Ascending aorta (tissue), 2 donors: ENCODE results near the gene NCKAP5. TPM values are rescaled to one million over a fixed set of nuclear protein-coding genes. Genes with fewer than 3 reads are reported as not detected.

Source experiments
- DNase-seq, 2 donors: peaks; one replicate each; pipeline ENCODE4 v3.0.0-alpha.2; 2019; ENCODE audit warnings: low spot score in 2 of 2
- H3K27ac ChIP-seq, 2 donors: fragments of 200-600 bp; sonication (generic); one replicate each; pipeline ENCODE4 v1.5.1; 2016 to 2017; ENCODE audit warnings: mild to moderate bottlenecking in 1 of 2
- H3K27me3 ChIP-seq: fragments of 200-600 bp; sonication (generic); one replicate; pipeline ENCODE4 v1.5.1; 2017
- H3K36me3 ChIP-seq, 2 donors: fragments of 200-600 bp; sonication (generic); one replicate each; pipeline ENCODE4 v1.5.1; 2016
- H3K4me1 ChIP-seq, 2 donors: fragments of 200-600 bp; sonication (generic); one replicate each; pipeline ENCODE4 v1.5.1; 2016 to 2017; ENCODE audit warnings: mild to moderate bottlenecking in 1 of 2
- H3K4me3 ChIP-seq, 2 donors: fragments of 200-600 bp; sonication (generic); one replicate each; pipeline ENCODE4 v1.5.1; 2016 to 2017; ENCODE audit warnings: mild to moderate bottlenecking in 1 of 2
- H3K9me3 ChIP-seq, 2 donors: fragments of 200-600 bp; sonication (generic); one replicate each; pipeline ENCODE4 v1.5.1; 2016
- CTCF ChIP-seq, 3 experiments: fragments of 200-600 bp in 2 of 3; fragments of 450-650 bp in 1 of 3; sonication (generic) in 2 of 3; IDR thresholded peaks; one replicate each; pipeline ENCODE4 v1.5.1; 2016 to 2019; ENCODE audit warnings: antibody characterized with exemption in 3 of 3, mild to moderate bottlenecking in 1 of 3, moderate library complexity in 1 of 3
- intact Hi-C: fragments of 100-400 bp; cut with DNase I; formaldehyde crosslinking; loops from one replicate; pipeline ENCODE4 v1.15.1; 2023
- total RNA-seq: library from RNA; depleted of rRNA; stranded (reverse); fragments of >200 nt; gene quantifications from one replicate; pipeline ENCODE4 v1.1.0, GENCODE V29; 2016

NCKAP5 gene
- total RNA-seq, 1 donor from 2014 or later: 0.75 TPM

- Histone ChIP-seq H3K9me3 (no peaks in the 10 kb centered on the region), H3K36me3 (no peaks in the 10 kb centered on the region), H3K27ac (no peak overlapping the region), H3K27me3 (no peaks in the 10 kb centered on the region), H3K4me1 (no peaks in the 10 kb centered on the region), H3K4me3 (no peak overlapping the region)
- intact Hi-C loops: no loop called here
- DNase-seq: no peak
- no peak for TF ChIP-seq CTCF (IDR thresholded peaks at IDR 0.05)
These were observed 50.4 kb downstream of the NCKAP5 start for GRCh38 chr2:133517876-133518275.

GRCh38 chr2:133516405-133517026 lies 51.7 kb downstream of the NCKAP5 start:
- TF ChIP-seq CTCF (IDR thresholded peaks at IDR 0.05): no peak
- Histone ChIP-seq H3K4me1 (no peaks in the 10 kb centered on the region), H3K27ac (no peak overlapping the region), H3K36me3 (no peaks in the 10 kb centered on the region), H3K27me3 (no peaks in the 10 kb centered on the region), H3K4me3 (no peak overlapping the region), H3K9me3 (no peaks in the 10 kb centered on the region)
- no peak for DNase-seq
- intact Hi-C loops: no loop called here

- intact Hi-C loops: no loop called here
- no peak for DNase-seq
- no peak overlapping the region for H3K4me3 ChIP-seq
These were observed 53.0 kb downstream of the NCKAP5 start for GRCh38 chr2:133515271-133515670.

GRCh38 chr2:133513893-133514292 lies 54.4 kb downstream of the NCKAP5 start:
- no peaks in the 10 kb centered on the region for H3K4me1 ChIP-seq
- no peaks in the 10 kb centered on the region for H3K27me3 ChIP-seq
- no peak overlapping the region for H3K27ac ChIP-seq
- H3K4me3 ChIP-seq: no peak overlapping the region
- TF ChIP-seq CTCF (IDR thresholded peaks at IDR 0.05): no peak
- H3K9me3 ChIP-seq: no peaks in the 10 kb centered on the region
- intact Hi-C loops: no loop called here
- no peak for DNase-seq
- H3K36me3 ChIP-seq: no peaks in the 10 kb centered on the region

More at GRCh38 chr2:133515271-133515670, 53.0 kb downstream of the NCKAP5 start:
- Histone ChIP-seq H3K27me3 (no peaks in the 10 kb centered on the region), H3K9me3 (no peaks in the 10 kb centered on the region), H3K4me1 (no peaks in the 10 kb centered on the region), H3K36me3 (no peaks in the 10 kb centered on the region), H3K27ac (no peak overlapping the region)
- TF ChIP-seq CTCF (IDR thresholded peaks at IDR 0.05): no peak

GRCh38 chr2:133512121-133512520 lies 56.1 kb downstream of the NCKAP5 start:
- no peak for DNase-seq
- no peak overlapping the region for H3K4me3 ChIP-seq
- intact Hi-C loops: no loop called here
- no peak overlapping the region for H3K27ac ChIP-seq
- H3K27me3 ChIP-seq: no peaks in the 10 kb centered on the region
- TF ChIP-seq CTCF (IDR thresholded peaks at IDR 0.05): no peak
- H3K36me3 ChIP-seq: no peaks in the 10 kb centered on the region
- H3K4me1 ChIP-seq: no peaks in the 10 kb centered on the region
- no peaks in the 10 kb centered on the region for H3K9me3 ChIP-seq

- H3K4me3 ChIP-seq: no peak overlapping the region
- intact Hi-C loops: no loop called here
- no peak overlapping the region for H3K27ac ChIP-seq
- no peaks in the 10 kb centered on the region for H3K27me3 ChIP-seq
- no peaks in the 10 kb centered on the region for H3K9me3 ChIP-seq
- TF ChIP-seq CTCF (IDR thresholded peaks at IDR 0.05): no peak
- no peaks in the 10 kb centered on the region for H3K4me1 ChIP-seq
- DNase-seq: no peak
- no peaks in the 10 kb centered on the region for H3K36me3 ChIP-seq
These were observed 56.6 kb downstream of the NCKAP5 start for GRCh38 chr2:133511679-133512078.
